ENCODE measurements around the gene DNMT1.

DNMT1 gene

GRCh38 chr19:10137751-10138682 is 56.7 kb downstream of the DNMT1 start:
- no peak for DNase-seq (ENCODE audit: low read depth)
- TF ChIP-seq CTCF (IDR thresholded peaks at IDR 0.05; ENCODE audit: low read depth, low read length, missing control alignments) = no peak
- no peak overlapping the region for H3K4me3 ChIP-seq (ENCODE audit: low read depth, low read length)

DNA sequence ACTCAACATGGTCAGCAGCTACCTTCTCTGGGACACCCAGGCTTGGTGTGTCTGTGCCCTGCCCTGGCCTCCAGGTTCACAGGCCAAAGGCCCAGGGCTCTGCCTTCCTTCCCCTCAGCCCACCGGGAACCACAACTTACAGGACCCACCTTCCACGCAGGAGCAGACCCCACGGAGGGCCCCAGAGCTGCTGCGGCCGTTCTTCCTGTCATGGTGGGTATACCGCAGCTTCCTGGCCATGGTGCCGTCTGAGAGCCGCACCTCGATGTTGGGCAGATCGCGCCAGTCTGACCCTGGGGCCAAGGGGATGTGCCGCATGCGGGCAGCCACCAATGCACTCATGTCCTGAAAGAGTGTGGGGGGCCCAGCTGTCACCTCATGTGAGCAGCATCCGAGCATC is 57.8 kb downstream of the DNMT1 start:
- no peak for TF ChIP-seq CTCF (IDR thresholded peaks at IDR 0.05; ENCODE audit: low read depth, low read length, missing control alignments)
- no peak overlapping the region for H3K4me3 ChIP-seq (ENCODE audit: low read depth, low read length)
- no peak for DNase-seq (ENCODE audit: low read depth)

DNA sequence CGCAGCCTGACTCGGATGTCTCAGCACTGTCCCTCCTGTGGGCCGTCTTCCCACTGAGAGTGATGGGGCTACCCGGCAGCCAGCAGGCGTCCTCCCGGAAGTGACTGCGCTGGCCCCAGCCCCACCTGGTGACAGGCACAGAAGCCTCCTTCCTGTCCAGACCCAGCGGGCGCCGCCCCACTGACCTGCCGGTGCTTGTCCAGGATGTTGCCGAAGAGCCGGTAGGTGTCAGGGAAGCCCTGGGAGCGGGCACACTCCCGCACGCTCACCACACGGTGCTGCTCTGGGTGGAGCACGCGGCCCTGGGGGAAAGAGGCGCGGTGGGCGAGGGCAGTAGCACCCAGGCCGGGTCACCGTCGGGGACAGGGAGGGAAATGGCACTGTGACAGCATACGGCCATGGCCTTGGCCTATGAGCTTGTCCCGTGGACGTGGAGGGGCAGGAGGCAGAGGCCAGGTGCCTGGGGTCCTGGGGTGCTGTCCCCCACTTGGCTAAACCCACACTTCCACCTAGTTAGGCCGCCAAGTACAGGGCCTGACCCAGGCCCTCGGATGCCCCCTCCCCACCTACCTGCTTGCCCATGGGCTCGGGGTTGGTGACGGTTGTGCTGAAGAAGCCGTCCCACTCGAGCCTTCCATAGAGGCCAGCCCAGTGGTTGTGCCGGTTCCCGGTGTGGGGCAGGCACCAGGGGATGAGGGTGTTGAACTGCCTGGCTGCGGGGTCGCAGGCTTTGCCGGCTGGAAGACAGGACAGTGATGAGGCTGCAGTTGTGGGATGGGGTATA is 59.0 kb downstream of the DNMT1 start:
- no peak overlapping the region for H3K4me3 ChIP-seq (ENCODE audit: low read depth, low read length)

GRCh38 chr19:10134040-10134439 is 60.7 kb downstream of the DNMT1 start:
- no peak for DNase-seq (ENCODE audit: low read depth)
- TF ChIP-seq CTCF (IDR thresholded peaks at IDR 0.05; ENCODE audit: low read depth, low read length, missing control alignments) = no peak
- no peak overlapping the region for H3K4me3 ChIP-seq (ENCODE audit: low read depth, low read length)

More for the DNA sequence above, 59.0 kb downstream of the DNMT1 start:
- no peak for TF ChIP-seq CTCF (IDR thresholded peaks at IDR 0.05; ENCODE audit: low read depth, low read length, missing control alignments)
- DNase-seq (ENCODE audit: low read depth) = no peak

- no peak for TF ChIP-seq CTCF (IDR thresholded peaks at IDR 0.05; ENCODE audit: low read depth, low read length, missing control alignments)
- DNase-seq (ENCODE audit: low read depth) = no peak
- H3K4me3 ChIP-seq (ENCODE audit: low read depth, low read length) = no peak overlapping the region
These were observed 61.2 kb downstream of the DNMT1 start for GRCh38 chr19:10133596-10133995.

GRCh38 chr19:10132905-10133304 is 61.8 kb downstream of the DNMT1 start:
- TF ChIP-seq CTCF (IDR thresholded peaks at IDR 0.05; ENCODE audit: low read depth, low read length, missing control alignments) = no peak
- no peak overlapping the region for H3K4me3 ChIP-seq (ENCODE audit: low read depth, low read length)
- no peak for DNase-seq (ENCODE audit: low read depth)

All from GM12864 (cell line).